Measurements from ENCODE around the gene RBM8A.

The RBM8A gene

DNA sequence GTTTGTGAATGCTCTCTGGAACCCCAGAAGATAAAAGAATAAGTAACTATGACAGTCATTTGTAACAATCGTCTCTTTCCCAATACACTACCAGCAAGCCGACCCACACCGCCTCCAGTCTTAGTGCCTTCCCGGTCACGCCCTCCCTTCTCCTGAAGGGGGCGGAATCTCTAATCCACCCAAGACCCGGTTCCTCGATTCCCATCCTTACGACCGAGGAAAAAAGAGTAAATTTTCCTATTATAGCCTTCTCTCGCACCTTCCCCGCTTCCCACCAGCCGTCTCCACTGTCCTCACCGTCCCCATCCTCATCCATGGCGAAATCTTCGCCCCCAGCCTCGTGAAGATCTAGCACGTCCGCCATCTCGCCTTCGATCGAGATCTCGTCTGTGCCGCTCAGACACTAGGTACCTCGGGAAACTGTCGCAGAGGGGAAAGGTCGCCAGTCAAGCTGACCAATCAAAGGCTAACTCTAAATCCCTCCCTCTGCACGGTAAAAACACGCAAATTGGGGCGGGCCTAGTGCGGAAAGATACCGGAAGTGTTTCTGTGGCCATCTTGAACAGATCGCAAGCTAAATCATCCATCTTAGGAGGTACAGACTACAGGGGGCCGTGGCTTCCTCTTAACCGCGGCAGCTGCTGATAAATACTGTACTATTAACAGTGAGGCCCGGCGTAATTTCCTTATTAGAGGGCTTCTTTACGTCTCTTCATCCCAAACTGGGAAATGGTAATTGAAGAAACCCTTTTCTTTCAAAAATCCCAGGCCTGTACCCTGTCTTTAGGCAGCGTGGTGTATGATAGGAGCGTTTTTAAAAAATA lies at the start of gene RBM8A (continued):
- TF ChIP-seq ZNF596 (tag by site-specific recombination; IDR thresholded peaks at IDR 0.05) (no peak), ZNF214 (tag by site-specific recombination; IDR thresholded peaks at IDR 0.05; ENCODE audit: borderline replicate concordance) (peak; percentile 40; the same call in 1 of the 2 replicates), SP3 (tag by site-specific recombination; IDR thresholded peaks at IDR 0.05) (peak; percentile 94), ZNF404 (tag by site-specific recombination; IDR thresholded peaks at IDR 0.05) (no peak), ZNF521 (tag by site-specific recombination; IDR thresholded peaks at IDR 0.05) (no peak), REPIN1 (tag by site-specific recombination; IDR thresholded peaks at IDR 0.05; ENCODE audit: low read depth) (peak; percentile 82; the same call in 1 of the 2 replicates), WT1 (tag by site-specific recombination; IDR thresholded peaks at IDR 0.05) (peak; percentile 35; the same call in 1 of the 2 replicates), KLF1 (tag by site-specific recombination; IDR thresholded peaks at IDR 0.05) (peak; percentile 81), ZFHX2 (tag by site-specific recombination; conservative IDR thresholded peaks at IDR 0.05) (peak; percentile 83; the same call in 1 of the 2 replicates), ZNF544 (tag by site-specific recombination; IDR thresholded peaks at IDR 0.05) (no peak), ZNF24 (tag by site-specific recombination; IDR thresholded peaks at IDR 0.05) (peak; percentile 84; the same call in 1 of the 2 replicates), BCL11A (tag by site-specific recombination; IDR thresholded peaks at IDR 0.05; ENCODE audit: low read depth) (peak; percentile 80; the same call in 1 of the 2 replicates), ZNF777 (tag by site-specific recombination; IDR thresholded peaks at IDR 0.05; ENCODE audit: borderline replicate concordance) (peak; percentile 96; the same call in 1 of the 2 replicates), ZNF561 (tag by site-specific recombination; IDR thresholded peaks at IDR 0.05; ENCODE audit: borderline replicate concordance) (0 out of 2 replicates have a peak, but pooled peaks have one; percentile 53), ZNF19 (tag by site-specific recombination; IDR thresholded peaks at IDR 0.05; ENCODE audit: low read depth) (no peak), GLIS1 (tag by site-specific recombination; IDR thresholded peaks at IDR 0.05) (peak; percentile 39; the same call in 1 of the 2 replicates), KLF10 (tag by site-specific recombination; IDR thresholded peaks at IDR 0.05) (0 out of 2 replicates have a peak, but pooled peaks have one; percentile 52), ZNF133 (tag by site-specific recombination; IDR thresholded peaks at IDR 0.05) (no peak), ZNF555 (tag by site-specific recombination; conservative IDR thresholded peaks at IDR 0.05) (no peak), ZNF660 (tag by site-specific recombination; IDR thresholded peaks at IDR 0.05) (peak; percentile 62; the same call in 1 of the 2 replicates)
- TF ChIP-seq, protein P1, sequence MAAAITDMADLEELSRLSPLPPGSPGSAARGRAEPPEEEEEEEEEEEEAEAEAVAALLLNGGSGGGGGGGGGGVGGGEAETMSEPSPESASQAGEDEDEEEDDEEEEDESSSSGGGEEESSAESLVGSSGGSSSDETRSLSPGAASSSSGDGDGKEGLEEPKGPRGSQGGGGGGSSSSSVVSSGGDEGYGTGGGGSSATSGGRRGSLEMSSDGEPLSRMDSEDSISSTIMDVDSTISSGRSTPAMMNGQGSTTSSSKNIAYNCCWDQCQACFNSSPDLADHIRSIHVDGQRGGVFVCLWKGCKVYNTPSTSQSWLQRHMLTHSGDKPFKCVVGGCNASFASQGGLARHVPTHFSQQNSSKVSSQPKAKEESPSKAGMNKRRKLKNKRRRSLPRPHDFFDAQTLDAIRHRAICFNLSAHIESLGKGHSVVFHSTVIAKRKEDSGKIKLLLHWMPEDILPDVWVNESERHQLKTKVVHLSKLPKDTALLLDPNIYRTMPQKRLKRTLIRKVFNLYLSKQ (tag by site-specific recombination; IDR thresholded peaks at IDR 0.05; ENCODE audit: borderline replicate concordance): no peak
- TF ChIP-seq, protein P2, sequence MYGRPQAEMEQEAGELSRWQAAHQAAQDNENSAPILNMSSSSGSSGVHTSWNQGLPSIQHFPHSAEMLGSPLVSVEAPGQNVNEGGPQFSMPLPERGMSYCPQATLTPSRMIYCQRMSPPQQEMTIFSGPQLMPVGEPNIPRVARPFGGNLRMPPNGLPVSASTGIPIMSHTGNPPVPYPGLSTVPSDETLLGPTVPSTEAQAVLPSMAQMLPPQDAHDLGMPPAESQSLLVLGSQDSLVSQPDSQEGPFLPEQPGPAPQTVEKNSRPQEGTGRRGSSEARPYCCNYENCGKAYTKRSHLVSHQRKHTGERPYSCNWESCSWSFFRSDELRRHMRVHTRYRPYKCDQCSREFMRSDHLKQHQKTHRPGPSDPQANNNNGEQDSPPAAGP (tag by site-specific recombination; IDR thresholded peaks at IDR 0.05): peak; percentile 88; the same call in 1 of the 2 replicates
- TF ChIP-seq, protein P3, sequence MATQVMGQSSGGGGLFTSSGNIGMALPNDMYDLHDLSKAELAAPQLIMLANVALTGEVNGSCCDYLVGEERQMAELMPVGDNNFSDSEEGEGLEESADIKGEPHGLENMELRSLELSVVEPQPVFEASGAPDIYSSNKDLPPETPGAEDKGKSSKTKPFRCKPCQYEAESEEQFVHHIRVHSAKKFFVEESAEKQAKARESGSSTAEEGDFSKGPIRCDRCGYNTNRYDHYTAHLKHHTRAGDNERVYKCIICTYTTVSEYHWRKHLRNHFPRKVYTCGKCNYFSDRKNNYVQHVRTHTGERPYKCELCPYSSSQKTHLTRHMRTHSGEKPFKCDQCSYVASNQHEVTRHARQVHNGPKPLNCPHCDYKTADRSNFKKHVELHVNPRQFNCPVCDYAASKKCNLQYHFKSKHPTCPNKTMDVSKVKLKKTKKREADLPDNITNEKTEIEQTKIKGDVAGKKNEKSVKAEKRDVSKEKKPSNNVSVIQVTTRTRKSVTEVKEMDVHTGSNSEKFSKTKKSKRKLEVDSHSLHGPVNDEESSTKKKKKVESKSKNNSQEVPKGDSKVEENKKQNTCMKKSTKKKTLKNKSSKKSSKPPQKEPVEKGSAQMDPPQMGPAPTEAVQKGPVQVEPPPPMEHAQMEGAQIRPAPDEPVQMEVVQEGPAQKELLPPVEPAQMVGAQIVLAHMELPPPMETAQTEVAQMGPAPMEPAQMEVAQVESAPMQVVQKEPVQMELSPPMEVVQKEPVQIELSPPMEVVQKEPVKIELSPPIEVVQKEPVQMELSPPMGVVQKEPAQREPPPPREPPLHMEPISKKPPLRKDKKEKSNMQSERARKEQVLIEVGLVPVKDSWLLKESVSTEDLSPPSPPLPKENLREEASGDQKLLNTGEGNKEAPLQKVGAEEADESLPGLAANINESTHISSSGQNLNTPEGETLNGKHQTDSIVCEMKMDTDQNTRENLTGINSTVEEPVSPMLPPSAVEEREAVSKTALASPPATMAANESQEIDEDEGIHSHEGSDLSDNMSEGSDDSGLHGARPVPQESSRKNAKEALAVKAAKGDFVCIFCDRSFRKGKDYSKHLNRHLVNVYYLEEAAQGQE (tag by site-specific recombination; IDR thresholded peaks at IDR 0.05): peak; percentile 51; the same call in 1 of the 2 replicates
- TF ChIP-seq, protein P4, sequence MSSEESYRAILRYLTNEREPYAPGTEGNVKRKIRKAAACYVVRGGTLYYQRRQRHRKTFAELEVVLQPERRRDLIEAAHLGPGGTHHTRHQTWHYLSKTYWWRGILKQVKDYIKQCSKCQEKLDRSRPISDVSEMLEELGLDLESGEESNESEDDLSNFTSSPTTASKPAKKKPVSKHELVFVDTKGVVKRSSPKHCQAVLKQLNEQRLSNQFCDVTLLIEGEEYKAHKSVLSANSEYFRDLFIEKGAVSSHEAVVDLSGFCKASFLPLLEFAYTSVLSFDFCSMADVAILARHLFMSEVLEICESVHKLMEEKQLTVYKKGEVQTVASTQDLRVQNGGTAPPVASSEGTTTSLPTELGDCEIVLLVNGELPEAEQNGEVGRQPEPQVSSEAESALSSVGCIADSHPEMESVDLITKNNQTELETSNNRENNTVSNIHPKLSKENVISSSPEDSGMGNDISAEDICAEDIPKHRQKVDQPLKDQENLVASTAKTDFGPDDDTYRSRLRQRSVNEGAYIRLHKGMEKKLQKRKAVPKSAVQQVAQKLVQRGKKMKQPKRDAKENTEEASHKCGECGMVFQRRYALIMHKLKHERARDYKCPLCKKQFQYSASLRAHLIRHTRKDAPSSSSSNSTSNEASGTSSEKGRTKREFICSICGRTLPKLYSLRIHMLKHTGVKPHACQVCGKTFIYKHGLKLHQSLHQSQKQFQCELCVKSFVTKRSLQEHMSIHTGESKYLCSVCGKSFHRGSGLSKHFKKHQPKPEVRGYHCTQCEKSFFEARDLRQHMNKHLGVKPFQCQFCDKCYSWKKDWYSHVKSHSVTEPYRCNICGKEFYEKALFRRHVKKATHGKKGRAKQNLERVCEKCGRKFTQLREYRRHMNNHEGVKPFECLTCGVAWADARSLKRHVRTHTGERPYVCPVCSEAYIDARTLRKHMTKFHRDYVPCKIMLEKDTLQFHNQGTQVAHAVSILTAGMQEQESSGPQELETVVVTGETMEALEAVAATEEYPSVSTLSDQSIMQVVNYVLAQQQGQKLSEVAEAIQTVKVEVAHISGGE (tag by site-specific recombination; conservative IDR thresholded peaks at IDR 0.05; ENCODE audit: low read depth): peak; percentile 63
- TF ChIP-seq, protein P5, sequence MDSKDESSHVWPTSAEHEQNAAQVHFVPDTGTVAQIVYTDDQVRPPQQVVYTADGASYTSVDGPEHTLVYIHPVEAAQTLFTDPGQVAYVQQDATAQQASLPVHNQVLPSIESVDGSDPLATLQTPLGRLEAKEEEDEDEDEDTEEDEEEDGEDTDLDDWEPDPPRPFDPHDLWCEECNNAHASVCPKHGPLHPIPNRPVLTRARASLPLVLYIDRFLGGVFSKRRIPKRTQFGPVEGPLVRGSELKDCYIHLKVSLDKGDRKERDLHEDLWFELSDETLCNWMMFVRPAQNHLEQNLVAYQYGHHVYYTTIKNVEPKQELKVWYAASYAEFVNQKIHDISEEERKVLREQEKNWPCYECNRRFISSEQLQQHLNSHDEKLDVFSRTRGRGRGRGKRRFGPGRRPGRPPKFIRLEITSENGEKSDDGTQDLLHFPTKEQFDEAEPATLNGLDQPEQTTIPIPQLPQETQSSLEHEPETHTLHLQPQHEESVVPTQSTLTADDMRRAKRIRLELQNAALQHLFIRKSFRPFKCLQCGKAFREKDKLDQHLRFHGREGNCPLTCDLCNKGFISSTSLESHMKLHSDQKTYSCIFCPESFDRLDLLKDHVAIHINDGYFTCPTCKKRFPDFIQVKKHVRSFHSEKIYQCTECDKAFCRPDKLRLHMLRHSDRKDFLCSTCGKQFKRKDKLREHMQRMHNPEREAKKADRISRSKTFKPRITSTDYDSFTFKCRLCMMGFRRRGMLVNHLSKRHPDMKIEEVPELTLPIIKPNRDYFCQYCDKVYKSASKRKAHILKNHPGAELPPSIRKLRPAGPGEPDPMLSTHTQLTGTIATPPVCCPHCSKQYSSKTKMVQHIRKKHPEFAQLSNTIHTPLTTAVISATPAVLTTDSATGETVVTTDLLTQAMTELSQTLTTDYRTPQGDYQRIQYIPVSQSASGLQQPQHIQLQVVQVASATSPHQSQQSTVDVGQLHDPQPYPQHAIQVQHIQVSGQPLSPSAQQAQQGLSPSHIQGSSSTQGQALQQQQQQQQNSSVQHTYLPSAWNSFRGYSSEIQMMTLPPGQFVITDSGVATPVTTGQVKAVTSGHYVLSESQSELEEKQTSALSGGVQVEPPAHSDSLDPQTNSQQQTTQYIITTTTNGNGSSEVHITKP (tag by site-specific recombination; IDR thresholded peaks at IDR 0.05): peak; percentile 56
